ENCODE measurements around the gene TDRD9. TPM values are rescaled to one million over a fixed set of nuclear protein-coding genes. Genes with fewer than 3 reads are reported as not detected.

TDRD9 gene
- total and polyA plus RNA-seq, 2 experiments from 2014 or later: 0.24 TPM; not detected in 1

DNA sequence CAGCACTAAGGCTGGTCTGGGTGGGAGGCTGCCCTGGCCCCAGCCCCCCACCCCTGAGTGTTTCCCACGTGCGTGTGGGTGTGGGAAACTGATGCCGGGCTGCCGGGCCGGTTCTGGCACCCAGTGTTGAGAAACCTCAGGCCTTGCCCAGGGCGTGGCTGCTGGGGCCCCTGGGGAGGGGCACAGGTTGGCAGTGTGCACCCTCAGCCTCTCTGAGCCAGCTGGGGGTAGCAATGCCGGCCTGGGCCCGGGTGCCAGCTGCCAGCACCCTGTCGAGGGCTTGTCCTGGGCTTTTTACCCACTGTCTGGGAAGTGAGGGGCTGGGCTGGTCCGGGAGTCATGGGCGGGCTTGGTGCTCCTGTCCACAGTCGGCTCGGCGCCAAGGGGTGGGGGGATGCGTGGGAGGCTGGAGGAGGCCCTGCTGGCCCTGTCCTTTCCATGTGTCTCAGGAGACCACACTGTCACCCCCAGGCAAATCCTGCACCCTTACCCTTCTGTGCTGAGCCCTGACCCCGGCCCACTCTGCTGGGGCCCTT, 172.9 kb downstream of the TDRD9 start (continued):
- TF ChIP-seq, protein P1, sequence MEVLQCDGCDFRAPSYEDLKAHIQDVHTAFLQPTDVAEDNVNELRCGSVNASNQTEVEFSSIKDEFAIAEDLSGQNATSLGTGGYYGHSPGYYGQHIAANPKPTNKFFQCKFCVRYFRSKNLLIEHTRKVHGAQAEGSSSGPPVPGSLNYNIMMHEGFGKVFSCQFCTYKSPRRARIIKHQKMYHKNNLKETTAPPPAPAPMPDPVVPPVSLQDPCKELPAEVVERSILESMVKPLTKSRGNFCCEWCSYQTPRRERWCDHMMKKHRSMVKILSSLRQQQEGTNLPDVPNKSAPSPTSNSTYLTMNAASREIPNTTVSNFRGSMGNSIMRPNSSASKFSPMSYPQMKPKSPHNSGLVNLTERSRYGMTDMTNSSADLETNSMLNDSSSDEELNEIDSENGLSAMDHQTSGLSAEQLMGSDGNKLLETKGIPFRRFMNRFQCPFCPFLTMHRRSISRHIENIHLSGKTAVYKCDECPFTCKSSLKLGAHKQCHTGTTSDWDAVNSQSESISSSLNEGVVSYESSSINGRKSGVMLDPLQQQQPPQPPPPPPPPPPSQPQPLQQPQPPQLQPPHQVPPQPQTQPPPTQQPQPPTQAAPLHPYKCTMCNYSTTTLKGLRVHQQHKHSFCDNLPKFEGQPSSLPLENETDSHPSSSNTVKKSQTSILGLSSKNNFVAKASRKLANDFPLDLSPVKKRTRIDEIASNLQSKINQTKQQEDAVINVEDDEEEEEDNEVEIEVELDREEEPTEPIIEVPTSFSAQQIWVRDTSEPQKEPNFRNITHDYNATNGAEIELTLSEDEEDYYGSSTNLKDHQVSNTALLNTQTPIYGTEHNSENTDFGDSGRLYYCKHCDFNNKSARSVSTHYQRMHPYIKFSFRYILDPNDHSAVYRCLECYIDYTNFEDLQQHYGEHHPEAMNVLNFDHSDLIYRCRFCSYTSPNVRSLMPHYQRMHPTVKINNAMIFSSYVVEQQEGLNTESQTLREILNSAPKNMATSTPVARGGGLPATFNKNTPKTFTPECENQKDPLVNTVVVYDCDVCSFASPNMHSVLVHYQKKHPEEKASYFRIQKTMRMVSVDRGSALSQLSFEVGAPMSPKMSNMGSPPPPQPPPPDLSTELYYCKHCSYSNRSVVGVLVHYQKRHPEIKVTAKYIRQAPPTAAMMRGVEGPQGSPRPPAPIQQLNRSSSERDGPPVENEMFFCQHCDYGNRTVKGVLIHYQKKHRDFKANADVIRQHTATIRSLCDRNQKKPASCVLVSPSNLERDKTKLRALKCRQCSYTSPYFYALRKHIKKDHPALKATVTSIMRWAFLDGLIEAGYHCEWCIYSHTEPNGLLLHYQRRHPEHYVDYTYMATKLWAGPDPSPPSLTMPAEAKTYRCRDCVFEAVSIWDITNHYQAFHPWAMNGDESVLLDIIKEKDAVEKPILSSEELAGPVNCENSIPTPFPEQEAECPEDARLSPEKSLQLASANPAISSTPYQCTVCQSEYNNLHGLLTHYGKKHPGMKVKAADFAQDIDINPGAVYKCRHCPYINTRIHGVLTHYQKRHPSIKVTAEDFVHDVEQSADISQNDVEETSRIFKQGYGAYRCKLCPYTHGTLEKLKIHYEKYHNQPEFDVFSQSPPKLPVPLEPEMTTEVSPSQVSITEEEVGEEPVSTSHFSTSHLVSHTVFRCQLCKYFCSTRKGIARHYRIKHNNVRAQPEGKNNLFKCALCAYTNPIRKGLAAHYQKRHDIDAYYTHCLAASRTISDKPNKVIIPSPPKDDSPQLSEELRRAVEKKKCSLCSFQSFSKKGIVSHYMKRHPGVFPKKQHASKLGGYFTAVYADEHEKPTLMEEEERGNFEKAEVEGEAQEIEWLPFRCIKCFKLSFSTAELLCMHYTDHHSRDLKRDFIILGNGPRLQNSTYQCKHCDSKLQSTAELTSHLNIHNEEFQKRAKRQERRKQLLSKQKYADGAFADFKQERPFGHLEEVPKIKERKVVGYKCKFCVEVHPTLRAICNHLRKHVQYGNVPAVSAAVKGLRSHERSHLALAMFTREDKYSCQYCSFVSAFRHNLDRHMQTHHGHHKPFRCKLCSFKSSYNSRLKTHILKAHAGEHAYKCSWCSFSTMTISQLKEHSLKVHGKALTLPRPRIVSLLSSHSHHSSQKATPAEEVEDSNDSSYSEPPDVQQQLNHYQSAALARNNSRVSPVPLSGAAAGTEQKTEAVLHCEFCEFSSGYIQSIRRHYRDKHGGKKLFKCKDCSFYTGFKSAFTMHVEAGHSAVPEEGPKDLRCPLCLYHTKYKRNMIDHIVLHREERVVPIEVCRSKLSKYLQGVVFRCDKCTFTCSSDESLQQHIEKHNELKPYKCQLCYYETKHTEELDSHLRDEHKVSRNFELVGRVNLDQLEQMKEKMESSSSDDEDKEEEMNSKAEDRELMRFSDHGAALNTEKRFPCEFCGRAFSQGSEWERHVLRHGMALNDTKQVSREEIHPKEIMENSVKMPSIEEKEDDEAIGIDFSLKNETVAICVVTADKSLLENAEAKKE (CRISPR knock-in tag; IDR thresholded peaks at IDR 0.05): no peak

DNA sequence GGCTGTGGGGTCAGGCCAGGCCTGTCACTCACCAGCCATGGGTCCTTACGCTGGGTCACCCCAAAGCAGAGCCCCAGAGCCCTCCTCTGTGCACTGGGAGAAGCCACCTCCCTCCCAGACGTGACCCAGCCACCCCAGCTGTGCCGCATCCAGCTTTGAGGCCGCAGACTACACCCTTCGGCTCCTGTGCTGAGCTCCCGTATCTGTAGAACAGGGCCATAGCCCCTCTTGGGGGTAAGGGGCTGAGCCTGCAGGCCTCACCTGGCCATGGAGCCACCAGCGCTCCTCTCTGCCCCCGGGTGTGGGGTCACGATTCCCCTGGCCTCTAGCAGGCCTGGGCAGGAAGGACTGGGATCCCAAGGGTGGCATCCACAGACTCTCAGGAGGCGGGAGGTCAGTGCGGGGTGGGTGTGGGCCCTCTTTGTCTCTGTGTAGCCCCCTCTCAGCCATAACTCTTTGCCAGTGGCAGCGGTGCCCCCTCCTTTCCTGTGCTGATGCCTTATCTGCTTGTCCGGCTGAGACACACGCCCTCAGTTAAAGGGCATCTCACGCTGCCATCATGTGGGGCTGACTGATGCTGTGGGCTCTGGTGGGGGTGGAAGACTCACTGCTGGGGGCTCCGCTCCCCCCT, 173.5 kb downstream of the TDRD9 start:
- Histone ChIP-seq H3K4me2 (no peak overlapping the region), H3K36me3 (ENCODE audit: insufficient read depth) (no peaks in the 10 kb centered on the region), H2AFZ (no peak overlapping the region), H3K4me1 (ENCODE audit: insufficient read depth) (no peaks in the 10 kb centered on the region), H3K9me2 (ENCODE audit: insufficient read depth) (no peaks in the 10 kb centered on the region), H3K4me3 (no peak overlapping the region), H3K27me3 (ENCODE audit: insufficient read depth) (no peaks in the 10 kb centered on the region), H3K27ac (ENCODE audit: low read depth) (no peak overlapping the region), H3K79me2 (replicated peaks; ENCODE audit: insufficient read depth) (no peaks in the 10 kb centered on the region), H4K20me1 (replicated peaks; ENCODE audit: insufficient read depth) (no peaks in the 10 kb centered on the region), H3F3A (replicated peaks; ENCODE audit: low read depth) (no peaks in the 10 kb centered on the region)
- no peak for DNase-seq (ENCODE audit: low spot score)
- no peak for ATAC-seq
- no peaks in the 10 kb centered on the region for H3K9me3 Mint-ChIP-seq
- H3K27me3 Mint-ChIP-seq (ENCODE audit: insufficient read depth, low read depth, poor library complexity): peaks cover 5% of the 10 kb centered on the region
- no peak overlapping the region for H3K27ac Mint-ChIP-seq
- no peak overlapping the region for H3K4me3 Mint-ChIP-seq
- H3K36me3 Mint-ChIP-seq (ENCODE audit: low read depth): no peaks in the 10 kb centered on the region
- no peaks in the 10 kb centered on the region for H3K4me1 Mint-ChIP-seq
- no peak for TF ChIP-seq NANOG (IDR thresholded peaks at IDR 0.05; ENCODE audit: borderline replicate concordance)
- TF ChIP-seq CREB1 (CRISPR knock-in tag; IDR thresholded peaks at IDR 0.05; ENCODE audit: low read depth): no peak
- TF ChIP-seq JUNB (IDR thresholded peaks at IDR 0.05; ENCODE audit: unreplicated experiment): no peak
- TF ChIP-seq, protein P2, sequence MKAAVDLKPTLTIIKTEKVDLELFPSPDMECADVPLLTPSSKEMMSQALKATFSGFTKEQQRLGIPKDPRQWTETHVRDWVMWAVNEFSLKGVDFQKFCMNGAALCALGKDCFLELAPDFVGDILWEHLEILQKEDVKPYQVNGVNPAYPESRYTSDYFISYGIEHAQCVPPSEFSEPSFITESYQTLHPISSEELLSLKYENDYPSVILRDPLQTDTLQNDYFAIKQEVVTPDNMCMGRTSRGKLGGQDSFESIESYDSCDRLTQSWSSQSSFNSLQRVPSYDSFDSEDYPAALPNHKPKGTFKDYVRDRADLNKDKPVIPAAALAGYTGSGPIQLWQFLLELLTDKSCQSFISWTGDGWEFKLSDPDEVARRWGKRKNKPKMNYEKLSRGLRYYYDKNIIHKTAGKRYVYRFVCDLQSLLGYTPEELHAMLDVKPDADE (IDR thresholded peaks at IDR 0.05): no peak
- TF ChIP-seq, protein P1 (CRISPR knock-in tag; IDR thresholded peaks at IDR 0.05): no peak
- no peak for TF ChIP-seq EZH2 (IDR thresholded peaks at IDR 0.05; ENCODE audit: low read depth, unreplicated experiment)

Data from GM23338 (cell line).